A549 (cell line): ENCODE results near the gene CES1.
"Not testable (repeated sequence)": the region's sequence is repeated elsewhere in the genome, so short reads cannot be mapped to it uniquely, and the experiment has no call there.

Source experiments
- CTCF ChIP-seq: fragments of >200 bp; sonication (Bioruptor Twin); formaldehyde crosslinking; IDR thresholded peaks from 3 replicates; pipeline ENCODE4 v1.5.1; 2016
- EHMT2 ChIP-seq: fragments of 200-600 bp; sonication (generic); IDR thresholded peaks from 2 replicates; pipeline ENCODE4 v1.6.1; 2016; ENCODE audit warnings: antibody characterized with exemption, low read depth, mild to moderate bottlenecking, moderate library complexity
- NR3C1 ChIP-seq: fragments of >200 bp; sonication (Bioruptor Twin); formaldehyde crosslinking; IDR thresholded peaks from 3 replicates; pipeline ENCODE4 v1.6.1; 2017
- POLR2A ChIP-seq: IDR thresholded peaks from 2 replicates; pipeline ENCODE4 v1.6.1; 2012; ENCODE audit warnings: mild to moderate bottlenecking, low read length
- ZFP36 ChIP-seq: fragments of 450-650 bp; IDR thresholded peaks from 2 replicates; pipeline ENCODE4 v1.6.1; 2014; ENCODE audit warnings: borderline replicate concordance; ENCODE audit not compliant: partially characterized antibody
- TF ChIP-seq, protein P1 (sequence below): fragments of 450-650 bp; IDR thresholded peaks from 2 replicates; pipeline ENCODE4 v1.6.1; 2014; ENCODE audit warnings: antibody characterized with exemption
- TF ChIP-seq, protein P2 (sequence below): fragments of 200-600 bp; sonication (generic); IDR thresholded peaks from 2 replicates; pipeline ENCODE4 v1.6.1; 2016; ENCODE audit warnings: antibody characterized with exemption, mild to moderate bottlenecking, moderate library complexity

- not testable (repeated sequence) for TF ChIP-seq POLR2A, ZFP36, CTCF, EHMT2, NR3C1
- TF ChIP-seq, protein P1, sequence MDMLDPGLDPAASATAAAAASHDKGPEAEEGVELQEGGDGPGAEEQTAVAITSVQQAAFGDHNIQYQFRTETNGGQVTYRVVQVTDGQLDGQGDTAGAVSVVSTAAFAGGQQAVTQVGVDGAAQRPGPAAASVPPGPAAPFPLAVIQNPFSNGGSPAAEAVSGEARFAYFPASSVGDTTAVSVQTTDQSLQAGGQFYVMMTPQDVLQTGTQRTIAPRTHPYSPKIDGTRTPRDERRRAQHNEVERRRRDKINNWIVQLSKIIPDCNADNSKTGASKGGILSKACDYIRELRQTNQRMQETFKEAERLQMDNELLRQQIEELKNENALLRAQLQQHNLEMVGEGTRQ: not testable (repeated sequence)
- TF ChIP-seq, protein P2, sequence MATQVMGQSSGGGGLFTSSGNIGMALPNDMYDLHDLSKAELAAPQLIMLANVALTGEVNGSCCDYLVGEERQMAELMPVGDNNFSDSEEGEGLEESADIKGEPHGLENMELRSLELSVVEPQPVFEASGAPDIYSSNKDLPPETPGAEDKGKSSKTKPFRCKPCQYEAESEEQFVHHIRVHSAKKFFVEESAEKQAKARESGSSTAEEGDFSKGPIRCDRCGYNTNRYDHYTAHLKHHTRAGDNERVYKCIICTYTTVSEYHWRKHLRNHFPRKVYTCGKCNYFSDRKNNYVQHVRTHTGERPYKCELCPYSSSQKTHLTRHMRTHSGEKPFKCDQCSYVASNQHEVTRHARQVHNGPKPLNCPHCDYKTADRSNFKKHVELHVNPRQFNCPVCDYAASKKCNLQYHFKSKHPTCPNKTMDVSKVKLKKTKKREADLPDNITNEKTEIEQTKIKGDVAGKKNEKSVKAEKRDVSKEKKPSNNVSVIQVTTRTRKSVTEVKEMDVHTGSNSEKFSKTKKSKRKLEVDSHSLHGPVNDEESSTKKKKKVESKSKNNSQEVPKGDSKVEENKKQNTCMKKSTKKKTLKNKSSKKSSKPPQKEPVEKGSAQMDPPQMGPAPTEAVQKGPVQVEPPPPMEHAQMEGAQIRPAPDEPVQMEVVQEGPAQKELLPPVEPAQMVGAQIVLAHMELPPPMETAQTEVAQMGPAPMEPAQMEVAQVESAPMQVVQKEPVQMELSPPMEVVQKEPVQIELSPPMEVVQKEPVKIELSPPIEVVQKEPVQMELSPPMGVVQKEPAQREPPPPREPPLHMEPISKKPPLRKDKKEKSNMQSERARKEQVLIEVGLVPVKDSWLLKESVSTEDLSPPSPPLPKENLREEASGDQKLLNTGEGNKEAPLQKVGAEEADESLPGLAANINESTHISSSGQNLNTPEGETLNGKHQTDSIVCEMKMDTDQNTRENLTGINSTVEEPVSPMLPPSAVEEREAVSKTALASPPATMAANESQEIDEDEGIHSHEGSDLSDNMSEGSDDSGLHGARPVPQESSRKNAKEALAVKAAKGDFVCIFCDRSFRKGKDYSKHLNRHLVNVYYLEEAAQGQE: not testable (repeated sequence)
Measured at GRCh38 chr16:55757595-55758527, 75.0 kb downstream of the CES1 start.
